HG03045 (cell line): ENCODE results near the gene ALDH1A1.

Experiments
- ATAC-seq: cut with Tn5 transposase; IDR thresholded peaks from one replicate; pipeline ENCODE4 v1.9.1; 2021; ENCODE audit warnings: mild to moderate bottlenecking, moderate library complexity; ENCODE audit not compliant: unreplicated experiment

Gene ALDH1A1

DNA sequence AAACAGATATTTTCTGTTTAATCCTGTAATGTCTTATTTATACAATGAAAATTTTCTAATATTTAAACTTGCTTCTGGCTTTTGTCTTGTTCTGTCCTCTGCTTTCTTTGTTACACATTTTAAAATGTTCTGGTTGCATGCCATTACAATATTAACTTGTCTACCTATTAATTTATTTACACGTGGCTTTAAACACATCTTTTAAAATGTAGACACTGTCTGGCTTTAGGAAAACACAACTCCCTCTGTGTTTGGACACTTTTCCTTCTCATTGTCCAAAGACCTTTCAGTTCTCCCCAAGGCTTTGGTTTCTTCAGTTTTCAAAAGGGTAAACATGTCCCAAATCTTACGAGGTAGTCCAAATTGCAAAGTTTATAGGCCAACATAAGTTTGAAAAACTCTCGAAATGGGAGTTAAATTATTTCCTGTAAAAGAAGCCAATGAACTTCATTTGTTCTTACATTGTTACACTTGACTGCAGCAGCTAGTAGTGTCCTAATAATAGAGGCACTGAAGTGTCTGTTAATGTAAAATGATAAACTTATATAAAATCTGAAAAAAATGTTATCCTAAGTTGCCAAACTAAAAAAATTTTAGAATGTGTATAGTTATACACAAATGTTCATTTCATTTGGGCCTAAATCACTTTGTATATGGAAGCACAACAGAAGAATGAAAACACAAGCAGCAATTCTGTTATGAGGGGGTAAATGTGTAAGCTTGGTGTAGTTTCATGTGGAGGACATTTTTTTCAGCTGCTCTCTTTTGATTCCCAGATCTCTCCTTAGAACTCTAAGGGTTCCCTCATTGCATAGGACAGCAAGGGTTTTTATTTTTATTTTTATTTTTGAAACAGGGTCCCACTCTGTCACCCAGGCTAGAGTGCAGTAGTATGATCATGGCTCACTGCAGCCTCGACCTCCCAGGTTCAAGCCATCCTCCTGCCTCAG is 53.8 kb downstream of the ALDH1A1 start:
- ATAC-seq, result no peak

DNA sequence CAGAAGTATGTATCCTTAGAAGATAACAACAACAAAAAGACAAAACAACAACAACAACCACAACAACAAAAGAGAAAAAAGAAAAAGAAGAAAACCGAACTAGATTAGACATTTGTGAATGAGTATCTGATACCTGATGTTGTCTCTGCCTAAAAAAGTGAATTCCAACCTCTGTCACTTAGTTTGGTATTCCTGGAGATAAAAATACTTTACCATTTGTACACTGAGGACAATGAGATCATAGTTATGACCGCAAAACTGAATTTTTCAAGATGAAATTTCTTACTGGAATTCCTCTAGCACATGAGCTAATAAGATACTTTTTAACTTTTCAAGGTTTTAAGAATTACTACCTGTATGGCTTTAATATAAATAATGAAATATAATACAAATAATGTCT is 54.5 kb downstream of the ALDH1A1 start:
- ATAC-seq, result no peak

DNA sequence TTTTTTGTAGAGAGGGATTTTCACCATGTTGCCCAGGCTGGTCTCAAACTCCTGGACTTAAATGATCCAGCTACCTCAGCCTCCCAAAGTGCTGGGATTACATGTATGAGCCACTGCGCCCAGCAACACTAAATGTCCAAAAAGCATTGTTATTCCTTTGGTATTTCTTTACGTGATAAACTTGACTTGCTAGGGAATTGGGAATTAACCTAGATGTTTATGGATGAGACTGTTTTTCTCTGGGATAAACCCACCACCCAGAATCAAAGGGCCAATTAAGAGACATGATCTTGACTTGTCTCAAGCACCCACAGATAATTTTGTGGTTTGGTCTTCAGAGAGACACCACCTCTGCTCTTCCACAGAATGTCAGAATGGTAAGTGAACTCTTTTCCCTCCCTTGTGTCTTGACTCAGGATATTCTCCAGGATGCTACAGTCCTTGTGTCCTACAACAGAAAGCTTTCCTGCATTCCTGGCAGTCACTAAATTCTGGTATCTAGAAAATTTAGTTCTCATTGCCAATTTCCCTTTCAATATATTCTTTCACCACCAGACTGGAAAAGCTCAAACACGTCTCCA is 55.7 kb downstream of the ALDH1A1 start:
- no peak for ATAC-seq

DNA sequence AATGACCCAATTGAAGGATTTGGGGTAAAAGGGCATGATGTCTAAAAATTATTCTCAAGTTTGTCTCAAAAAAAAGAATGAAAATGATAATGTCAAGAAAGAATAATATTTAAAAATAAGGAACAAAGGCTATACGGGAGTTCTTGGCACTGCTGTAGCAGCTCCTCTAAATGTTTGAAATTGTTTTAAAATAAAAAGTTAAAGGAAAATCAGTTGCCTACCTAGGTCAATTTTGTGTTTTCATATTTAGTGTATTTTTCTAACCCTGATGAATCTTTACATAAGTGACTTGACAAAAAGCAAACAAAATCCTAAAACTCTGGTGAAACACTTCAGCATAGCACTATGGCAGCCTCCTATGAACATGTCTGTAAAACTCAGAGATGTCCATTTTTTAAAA is 56.4 kb downstream of the ALDH1A1 start:
- no peak for ATAC-seq

DNA sequence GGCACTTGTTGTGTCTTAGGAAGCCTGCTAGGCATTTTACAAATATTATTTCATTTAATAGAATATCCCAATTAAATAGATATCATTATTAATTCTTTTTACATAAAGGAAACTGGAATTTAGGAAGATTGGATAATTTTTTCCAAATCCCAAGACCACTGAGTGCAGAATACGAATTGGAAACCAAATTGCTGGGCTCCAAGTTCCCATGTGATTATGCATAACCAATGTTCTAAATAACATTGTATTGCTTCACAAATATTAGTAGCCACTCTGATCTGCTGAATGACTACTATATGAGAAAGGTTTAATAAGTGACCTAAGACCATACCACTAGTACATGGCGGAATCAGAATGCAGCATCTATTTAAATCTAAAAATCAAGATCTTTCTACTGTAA is 57.7 kb downstream of the ALDH1A1 start:
- ATAC-seq, result no peak

DNA sequence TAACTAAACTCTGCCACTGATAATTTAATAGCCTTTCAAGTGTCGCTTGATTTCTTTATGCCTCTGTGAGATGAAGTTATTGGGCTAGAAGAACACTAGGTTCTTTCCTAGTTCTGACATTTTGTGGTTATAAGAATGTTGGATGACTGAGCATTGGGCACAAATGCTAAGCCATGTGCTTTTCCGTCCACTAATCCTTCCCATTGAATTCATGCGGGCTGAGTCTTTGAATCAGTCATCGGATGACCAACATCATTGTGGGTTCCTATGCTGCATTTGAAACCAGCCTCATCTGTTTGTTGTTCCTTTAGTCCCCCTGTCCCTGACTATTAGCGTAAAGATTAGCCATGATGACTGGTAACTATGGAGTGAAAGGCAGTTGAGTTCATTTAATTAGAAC is 58.5 kb downstream of the ALDH1A1 start:
- ATAC-seq, result no peak

DNA sequence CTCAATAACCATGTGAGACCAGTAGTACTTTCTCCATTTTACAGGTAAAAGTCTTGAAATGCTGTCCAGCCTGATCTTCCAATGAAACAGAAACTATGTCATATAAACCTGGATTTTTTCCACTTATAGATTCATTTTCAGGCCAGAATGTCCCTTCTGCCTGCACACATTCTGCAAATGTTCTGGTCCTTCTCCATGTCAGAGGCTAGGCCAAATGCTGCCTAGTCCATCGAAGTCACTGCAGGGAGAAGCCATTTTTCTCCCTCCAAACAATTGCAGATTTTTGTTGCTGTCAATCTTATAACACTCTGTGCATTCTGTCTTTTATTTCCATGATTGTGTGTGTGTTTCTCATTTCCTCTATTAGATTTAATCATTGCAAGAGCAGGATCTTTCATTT is 59.4 kb downstream of the ALDH1A1 start:
- no peak for ATAC-seq

DNA sequence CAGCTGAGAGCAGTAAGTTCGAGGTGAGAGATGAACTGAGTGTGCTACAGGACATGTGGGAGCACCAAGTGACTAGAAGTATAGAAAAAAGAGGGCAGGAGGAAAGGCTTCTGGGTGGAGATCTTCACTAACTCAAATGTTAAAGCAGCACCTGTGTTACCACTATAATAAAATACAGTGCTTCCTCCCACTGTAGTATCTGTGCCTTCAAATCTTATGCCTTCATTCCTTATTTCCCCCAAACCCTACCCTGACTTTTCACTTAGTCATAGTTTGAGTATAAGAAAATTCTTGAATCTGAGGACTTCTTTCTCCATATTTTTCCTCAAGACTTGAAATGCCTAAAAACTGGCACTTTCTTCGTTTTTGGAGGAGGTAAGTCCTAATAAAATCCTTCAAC is 61.8 kb downstream of the ALDH1A1 start:
- ATAC-seq, result no peak

DNA sequence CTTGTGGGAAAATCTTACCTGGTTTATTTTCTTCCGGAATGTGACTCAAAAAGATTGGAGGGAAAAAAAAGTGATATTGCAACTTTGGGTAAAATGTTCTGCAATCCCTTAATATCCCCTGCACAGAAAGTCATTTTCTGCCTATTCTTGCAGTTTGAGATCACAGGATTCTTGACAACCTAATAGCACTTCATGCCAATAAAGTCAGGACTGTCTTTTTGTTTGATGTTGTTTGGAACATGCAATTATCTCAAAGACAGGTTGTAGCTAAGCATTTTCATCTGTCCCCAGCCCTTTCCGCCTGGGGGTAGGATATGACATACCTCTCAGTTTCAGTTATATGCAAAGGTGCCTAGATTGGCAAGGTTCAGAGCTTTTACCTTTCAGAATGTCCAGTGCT is 63.9 kb downstream of the ALDH1A1 start:
- ATAC-seq, result no peak

DNA sequence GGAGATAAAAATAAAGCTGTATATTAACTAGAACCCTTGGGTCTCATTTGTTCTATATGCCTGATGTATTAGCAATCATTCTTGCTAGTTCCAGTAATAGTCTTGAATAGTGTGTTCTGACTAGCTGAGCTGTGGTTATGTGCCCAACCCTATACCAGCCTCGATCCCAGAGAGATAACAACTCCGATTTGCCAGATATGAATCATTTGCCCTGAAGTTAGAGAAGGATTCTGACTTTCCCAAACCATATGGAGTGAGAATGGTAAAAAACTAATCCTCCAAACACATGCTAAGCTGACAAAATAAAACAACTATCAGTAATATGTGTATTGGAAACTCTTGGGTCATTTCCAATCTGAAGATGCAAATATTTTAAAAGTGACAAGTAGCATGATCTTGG is 64.8 kb downstream of the ALDH1A1 start:
- no peak for ATAC-seq

DNA sequence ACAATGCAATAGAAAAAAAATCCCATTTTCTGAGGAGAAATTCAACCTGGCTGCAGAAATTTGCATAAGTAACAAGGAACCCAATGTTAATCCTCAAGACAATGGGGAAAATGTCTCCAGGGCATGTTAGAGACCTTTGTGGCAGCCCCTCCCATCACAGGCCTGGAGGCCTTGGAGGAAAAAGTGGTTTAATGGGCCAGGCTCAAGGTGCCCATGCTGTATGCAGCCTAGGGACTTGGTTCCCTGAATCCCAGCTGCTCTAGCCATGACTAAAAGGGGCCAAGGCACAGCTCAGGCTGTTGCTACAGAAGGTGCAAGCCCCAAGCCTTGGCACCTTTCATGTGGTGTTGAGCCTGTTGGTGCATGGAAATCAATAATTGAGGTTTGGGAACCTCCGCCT is 66.5 kb downstream of the ALDH1A1 start:
- ATAC-seq, result no peak

DNA sequence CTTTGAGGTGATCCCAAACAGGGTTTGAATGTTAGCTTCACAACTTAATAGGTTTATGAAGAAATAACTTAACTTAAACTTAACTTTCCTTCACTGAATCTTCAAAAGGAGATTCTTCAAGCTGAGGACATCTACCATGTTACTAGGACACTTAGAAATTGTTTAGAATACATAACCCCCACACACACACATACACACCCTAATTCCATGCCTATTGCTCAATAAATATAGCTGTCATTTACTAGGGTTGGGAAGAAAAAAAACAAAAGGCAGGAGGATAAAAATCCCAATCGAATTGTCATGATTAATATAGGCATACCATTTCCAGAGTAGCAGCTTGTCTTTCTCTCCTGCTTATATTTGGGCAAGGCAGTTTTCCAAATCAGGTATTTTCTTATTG is 68.3 kb downstream of the ALDH1A1 start:
- no peak for ATAC-seq

DNA sequence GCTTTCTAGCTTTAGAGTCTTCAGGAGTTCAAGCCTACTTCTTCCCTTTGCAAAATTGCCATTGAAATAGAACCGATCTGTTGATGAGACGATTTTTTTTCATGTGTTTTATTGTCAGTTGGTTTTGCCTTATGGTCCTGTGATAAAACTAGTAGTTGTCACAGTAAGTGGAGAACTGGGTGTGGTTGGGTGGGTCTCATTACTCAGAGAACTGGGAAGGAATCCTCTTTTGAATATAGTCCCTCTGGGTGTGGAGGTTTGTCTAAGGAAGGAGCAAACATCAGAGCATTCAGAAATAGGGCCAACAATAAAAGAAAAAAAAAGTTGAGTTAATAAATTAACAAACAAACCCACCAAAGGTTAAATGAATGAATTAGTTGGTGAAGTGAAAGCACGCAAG is 69.0 kb downstream of the ALDH1A1 start:
- no peak for ATAC-seq

DNA sequence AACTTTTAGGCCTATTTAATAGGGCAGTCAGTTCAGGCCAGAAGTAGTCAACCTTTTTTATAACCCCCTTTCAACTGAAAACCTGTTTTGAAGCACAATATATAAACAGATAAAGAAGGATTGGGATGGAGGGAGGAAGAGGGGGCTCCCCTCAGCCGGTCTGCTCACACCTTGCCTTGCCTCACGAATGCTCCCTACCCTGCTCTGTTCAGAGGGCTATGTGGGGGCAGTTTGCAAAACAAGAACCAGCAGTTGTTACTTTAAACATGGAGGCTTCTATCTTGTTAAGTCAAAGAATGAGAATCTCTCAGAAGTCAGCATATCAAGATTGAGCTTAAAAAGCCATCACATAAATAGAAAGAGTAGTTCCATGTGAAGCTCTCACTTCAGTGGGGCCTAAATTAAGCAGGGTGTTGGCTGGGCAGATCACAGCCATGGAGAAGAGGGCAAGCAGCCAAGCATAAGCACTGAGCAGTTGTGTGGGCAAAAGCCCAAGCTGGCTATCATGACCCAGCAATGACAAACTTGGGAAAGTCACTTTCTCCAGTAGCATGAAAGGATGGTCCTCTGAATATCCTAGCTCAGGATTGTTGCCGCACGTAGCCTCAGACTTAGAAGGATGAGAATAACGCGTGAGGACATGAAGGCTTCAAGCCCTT is 70.6 kb downstream of the ALDH1A1 start:
- no peak for ATAC-seq

DNA sequence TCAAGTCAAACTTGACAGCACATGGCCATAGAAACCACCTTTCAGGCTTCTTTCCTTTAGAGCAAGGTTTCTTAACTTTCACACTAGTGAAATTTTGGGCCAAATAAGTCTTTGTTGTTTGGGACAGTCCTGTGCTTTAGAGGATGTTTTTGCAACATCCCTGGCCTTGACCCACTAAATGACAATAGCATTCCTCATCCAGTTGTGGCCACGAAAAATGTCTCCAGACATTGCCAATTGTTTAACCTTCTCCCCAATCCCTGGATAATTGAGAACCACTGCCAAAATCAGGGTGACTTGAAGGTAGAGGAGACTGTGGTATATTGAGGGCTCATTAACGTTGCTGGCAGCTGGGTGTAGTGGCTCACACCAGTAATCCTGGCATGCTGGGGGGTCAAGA is 72.0 kb downstream of the ALDH1A1 start:
- no peak for ATAC-seq

DNA sequence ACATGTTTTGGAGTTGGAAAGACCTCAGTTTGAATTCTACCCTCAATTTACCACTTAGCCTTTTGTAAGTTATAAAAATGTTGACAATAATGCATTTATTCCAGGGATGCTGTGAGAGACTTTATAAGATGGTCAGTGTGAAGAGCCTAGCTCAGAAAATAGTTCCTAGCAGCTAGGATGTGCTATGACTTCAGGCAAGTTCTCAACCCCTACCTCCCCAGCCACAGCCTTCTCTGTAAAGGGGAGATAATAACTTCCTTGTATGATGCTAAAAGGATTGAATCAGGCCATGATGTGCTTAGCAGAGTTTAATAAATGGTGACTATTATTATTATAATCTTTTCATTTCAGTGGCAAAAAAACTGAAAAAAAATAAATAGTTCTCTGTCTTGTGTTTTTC is 77.6 kb downstream of the ALDH1A1 start:
- ATAC-seq, result no peak

DNA sequence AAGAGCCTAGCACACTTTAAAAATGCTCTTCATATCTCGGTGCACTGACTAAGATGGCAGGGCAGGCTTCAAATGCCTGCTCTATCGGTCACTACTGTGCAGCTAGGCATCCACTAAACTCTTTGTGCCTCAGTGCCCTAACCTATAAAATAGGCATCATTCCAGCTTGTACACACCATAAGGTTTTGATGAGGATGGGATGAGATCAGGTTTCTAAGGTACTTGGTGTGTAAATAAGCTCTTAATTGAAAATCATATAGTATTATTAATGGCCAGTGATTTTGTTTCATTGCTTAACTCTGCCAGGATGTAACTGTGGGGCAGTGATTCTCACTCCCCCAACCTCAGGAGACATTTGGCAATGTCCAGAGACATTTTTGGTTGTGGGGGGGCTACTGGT is 78.5 kb downstream of the ALDH1A1 start:
- ATAC-seq, result no peak

DNA sequence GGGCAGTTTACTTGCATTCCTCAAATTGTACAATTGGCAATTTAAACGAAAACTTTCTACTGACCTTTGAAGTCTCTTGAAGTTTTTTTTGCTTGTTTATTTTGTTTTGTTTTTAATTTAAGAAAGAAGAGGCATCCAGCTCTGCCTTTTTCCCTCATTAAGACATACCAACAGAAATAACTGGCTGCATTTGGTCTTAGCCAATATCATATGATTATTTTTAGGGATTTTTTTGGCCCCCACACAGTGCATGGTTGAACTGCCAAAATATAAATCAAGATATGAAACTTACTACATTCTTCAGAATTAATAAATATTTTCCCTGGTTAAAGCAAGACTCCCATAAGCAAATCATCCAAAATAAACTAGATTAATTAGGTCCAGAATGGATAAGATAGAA is 79.4 kb downstream of the ALDH1A1 start:
- no peak for ATAC-seq

DNA sequence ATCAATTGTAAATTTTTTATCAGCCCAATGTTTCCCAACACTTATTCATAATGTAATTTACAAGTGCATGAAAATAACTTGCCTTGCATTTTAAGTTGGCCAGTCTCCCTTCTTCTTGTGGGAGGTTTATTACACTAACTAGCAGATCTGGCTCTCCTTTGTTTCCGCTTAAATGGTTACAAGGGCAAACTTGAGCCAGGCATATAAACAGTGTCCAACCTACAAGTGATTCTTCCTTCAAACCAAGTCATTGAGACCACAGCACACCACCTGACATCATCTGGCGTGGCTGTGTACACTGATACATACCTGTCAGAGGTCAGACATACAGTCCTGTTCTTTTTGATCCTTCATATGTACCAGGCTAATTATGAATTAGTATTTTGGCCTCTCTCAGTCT is 80.1 kb downstream of the ALDH1A1 start:
- no peak for ATAC-seq

DNA sequence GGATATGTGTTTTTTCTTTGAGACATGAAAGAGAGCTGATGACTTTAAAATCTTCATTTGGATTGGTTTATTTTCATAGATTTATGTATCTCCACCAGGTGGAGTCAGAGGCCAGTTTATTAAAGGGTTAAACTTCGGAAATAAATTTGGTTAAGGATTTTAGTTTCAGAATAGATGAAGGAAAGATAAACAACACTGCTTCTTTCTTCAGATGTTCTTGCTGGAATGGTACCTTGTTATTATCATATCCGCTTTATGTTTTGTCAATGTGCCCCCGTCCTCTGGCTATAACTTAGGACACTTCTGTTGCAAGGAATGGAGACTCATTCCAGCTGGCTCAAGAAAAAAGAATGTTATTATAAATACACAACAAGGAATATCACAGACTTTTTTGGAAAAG is 81.2 kb downstream of the ALDH1A1 start:
- no peak for ATAC-seq

DNA sequence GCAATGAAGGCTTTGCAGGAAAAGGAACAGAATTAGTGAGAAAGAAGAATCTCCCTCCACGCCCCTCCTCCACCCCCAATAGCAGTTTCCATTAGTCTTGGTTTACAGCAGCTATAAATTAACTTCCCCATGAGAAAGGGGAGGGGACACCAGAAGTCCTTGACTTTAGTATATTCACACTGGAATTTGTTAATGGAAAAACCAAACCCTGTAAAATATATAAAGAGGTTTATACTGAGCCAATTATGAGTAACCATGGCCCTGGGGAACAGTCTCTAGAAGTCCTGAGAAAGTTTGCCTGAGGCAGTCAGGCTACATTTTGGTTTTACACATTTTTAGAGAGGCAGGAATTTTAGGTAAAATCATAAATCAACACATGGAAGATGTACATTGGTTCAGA is 88.5 kb downstream of the ALDH1A1 start:
- ATAC-seq, result no peak

DNA sequence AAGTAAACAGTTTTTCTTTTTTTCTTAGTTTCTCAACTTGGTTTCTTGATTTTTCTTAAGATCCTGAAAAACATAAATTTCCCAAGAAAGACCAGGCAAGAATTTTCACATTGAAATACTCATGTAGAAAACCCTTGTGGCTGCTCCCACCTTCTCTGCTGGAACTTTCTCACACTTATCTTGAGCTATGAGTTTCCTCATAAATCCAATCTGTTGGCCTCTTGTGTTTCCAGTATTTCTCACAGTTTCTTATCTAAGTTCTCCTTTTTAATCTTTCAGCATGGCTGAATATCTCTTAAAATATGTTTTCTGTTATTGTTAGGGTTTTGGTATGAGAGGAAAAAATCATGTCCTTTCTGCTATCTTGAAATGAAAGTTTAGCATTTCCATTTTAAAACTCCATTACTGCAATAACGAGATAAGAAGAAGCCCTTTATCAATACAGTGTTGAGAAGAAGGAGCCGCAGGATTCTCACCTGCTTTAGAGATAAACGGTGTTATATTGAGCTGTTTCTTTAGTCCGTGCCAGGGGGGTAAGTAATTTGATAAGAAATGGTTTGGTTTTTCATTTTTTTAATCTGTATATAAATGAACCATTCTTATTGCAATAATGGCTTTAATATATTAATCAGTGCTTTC is 89.3 kb downstream of the ALDH1A1 start:
- no peak for ATAC-seq
